HAP-1 (cell line): Measurements from ENCODE around the gene NUDT21.

Experiments used
- DNase-seq, 2 experiments: peaks; one replicate each; pipeline ENCODE4 v3.0.0-alpha.2; 2016 to 2020; ENCODE audit warnings: low spot score in 2 of 2
- H3K27me3 ChIP-seq: fragments of 250-450 bp; sonication (Bioruptor Pico); 2 replicates; pipeline ENCODE4 v1.5.1; 2020; ENCODE audit warnings: low read depth, mild to moderate bottlenecking, moderate library complexity
- H3K36me3 ChIP-seq: fragments of 250-450 bp; sonication (Bioruptor Pico); replicated peaks from 2 replicates; pipeline ENCODE4 v1.5.1; 2020; ENCODE audit warnings: mild to moderate bottlenecking
- H3K4me1 ChIP-seq: fragments of 250-450 bp; sonication (Bioruptor Pico); 2 replicates; pipeline ENCODE4 v1.5.1; 2020; ENCODE audit warnings: mild to moderate bottlenecking
- H3K4me3 ChIP-seq: fragments of 250-450 bp; sonication (Bioruptor Pico); 2 replicates; pipeline ENCODE4 v1.5.1; 2020; ENCODE audit warnings: mild to moderate bottlenecking, moderate library complexity
- H3K9me3 ChIP-seq: fragments of 250-450 bp; sonication (Bioruptor Pico); 2 replicates; pipeline ENCODE4 v1.5.1; 2020; ENCODE audit warnings: mild to moderate bottlenecking, moderate library complexity
- in situ Hi-C: fragments of 300-500 bp; cut with MboI; formaldehyde crosslinking; loops from 3 replicates; pipeline ENCODE4 v1.14.3; 2020; ENCODE audit warnings: low sequenced_read_pairs, inconsistent platforms, mixed read lengths

Gene NUDT21

DNA sequence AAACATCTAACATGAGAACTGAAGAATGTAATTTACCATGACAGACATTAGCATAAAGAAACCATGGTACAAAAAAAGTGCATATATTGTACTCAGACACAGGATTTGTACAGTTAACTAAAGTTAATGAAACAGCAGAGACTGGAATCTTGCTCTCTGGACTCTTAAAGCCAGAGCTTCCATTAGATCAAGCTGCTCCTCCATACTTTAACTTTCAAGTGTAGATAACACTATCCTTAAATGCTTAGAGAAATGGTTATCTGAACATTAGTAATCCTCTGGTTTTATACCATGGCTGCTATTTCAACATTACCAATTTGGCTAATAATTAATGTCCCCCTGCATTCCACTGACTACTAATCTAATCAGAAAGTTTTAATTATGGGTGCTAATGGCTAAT is 3.1 kb downstream of the NUDT21 start:
- Histone ChIP-seq H3K9me3 (no peaks in the 10 kb centered on the region), H3K36me3 (peaks cover 37% of the 10 kb centered on the region), H3K4me3 (no peak overlapping the region), H3K4me1 (peaks cover 27% of the 10 kb centered on the region), H3K27me3 (no peaks in the 10 kb centered on the region)
- in situ Hi-C loops: loop anchor here (25.0 kb wide), 1 partner anchor 89 kb away; no protein-coding TSS in a partner anchor
- DNase-seq: no peak

DNA sequence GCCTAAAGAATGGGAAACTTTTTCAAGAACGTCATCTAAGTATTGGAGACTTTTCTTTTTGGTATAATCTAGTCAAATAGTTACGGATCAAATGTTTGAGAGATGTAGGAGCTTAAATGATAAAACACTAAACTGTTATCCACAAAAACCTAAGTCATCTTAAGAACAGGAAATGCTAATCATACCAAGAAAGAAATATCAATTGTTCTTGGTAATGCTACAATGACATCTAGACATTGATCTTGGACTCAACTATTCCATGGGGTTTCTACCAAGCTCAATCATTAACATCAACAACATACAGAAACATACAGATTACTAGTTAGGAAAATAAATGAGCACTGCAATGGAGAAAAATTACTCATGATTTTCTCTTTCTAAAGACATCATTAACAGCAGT is 3.8 kb downstream of the NUDT21 start:
- in situ Hi-C loops: loop anchor here (25.0 kb wide), 1 partner anchor 90 kb away; no protein-coding TSS in a partner anchor
- Histone ChIP-seq H3K4me1 (peaks cover 23% of the 10 kb centered on the region), H3K4me3 (no peak overlapping the region), H3K9me3 (no peaks in the 10 kb centered on the region), H3K27me3 (no peaks in the 10 kb centered on the region), H3K36me3 (peaks cover 35% of the 10 kb centered on the region)
- no peak for DNase-seq

DNA sequence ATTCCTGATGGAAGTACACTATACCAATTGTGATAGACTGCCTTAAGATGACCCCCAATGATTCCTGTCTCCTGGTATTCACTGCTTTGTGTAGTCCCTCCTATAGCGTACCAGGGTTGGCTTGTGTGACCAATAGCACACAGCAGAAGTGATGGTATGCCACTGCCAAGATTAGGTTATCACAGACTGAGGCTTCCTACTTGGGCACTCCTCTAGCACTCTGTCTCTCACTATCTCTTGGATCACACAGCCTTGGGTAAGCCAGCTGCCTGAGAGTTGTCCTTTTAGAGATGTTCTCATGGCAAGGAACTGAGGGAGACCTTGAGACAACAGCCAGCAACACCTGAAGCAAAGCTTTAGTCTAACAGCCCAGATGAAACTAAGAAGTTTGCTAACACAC is 13.1 kb downstream of the NUDT21 start:
- H3K9me3 ChIP-seq: no peaks in the 10 kb centered on the region
- no peaks in the 10 kb centered on the region for H3K27me3 ChIP-seq
- no peaks in the 10 kb centered on the region for H3K4me1 ChIP-seq
- H3K4me3 ChIP-seq: no peak overlapping the region
- peaks cover 66% of the 10 kb centered on the region for H3K36me3 ChIP-seq
- in situ Hi-C loops: loop anchor here (25.0 kb wide), 1 partner anchor 99 kb away; no protein-coding TSS in a partner anchor
- DNase-seq: no peak

DNA sequence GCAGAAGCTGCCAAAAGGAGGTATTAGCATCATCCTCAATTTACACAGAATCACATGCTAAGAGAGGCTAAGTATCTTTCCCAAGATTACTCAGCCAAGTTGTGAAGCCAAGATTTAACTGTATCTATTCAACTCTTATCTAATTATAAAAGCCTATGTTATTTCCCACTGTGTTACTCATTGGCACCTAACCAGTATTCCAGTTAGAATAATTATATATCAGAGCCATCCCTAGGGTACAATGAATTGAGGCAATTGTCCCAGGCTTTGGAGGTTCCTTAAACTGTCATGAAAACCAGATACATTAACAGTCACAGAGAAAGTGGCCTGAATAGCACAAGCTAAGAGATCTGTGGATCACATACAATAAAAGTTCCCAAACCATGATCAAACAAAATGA is 14.9 kb downstream of the NUDT21 start:
- peaks cover 84% of the 10 kb centered on the region for H3K36me3 ChIP-seq
- in situ Hi-C loops: loop anchor here (25.0 kb wide), 1 partner anchor 101 kb away; no protein-coding TSS in a partner anchor

DNA sequence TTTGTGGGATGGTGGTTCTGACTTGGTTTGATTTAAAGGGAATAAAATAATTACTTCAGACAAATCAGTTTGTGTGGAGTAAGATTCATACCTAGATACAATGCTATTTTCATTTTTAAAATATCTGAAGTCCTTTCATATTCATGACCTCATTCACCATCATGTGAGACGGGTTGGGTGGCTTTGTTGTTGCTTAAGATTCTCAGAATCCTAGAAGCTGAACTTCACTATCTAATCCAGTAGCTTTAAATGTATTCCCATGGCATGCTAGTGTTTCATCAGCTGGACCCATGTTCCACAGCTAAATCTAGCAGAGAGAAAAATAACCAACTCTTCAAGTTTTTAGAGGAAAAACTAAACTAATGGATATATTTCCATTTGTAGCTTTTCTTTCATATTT is 23.0 kb downstream of the NUDT21 start:
- DNase-seq: no peak
- in situ Hi-C loops: loop anchor here (25.0 kb wide), 1 partner anchor 109 kb away; no protein-coding TSS in a partner anchor
- no peak overlapping the region for H3K4me3 ChIP-seq
- H3K4me1 ChIP-seq: peaks cover 16% of the 10 kb centered on the region
- H3K27me3 ChIP-seq: no peaks in the 10 kb centered on the region
- no peaks in the 10 kb centered on the region for H3K9me3 ChIP-seq
- H3K36me3 ChIP-seq: peaks cover 29% of the 10 kb centered on the region

More for the DNA sequence above, 14.9 kb downstream of the NUDT21 start:
- no peaks in the 10 kb centered on the region for H3K9me3 ChIP-seq
- H3K27me3 ChIP-seq: no peaks in the 10 kb centered on the region
- no peaks in the 10 kb centered on the region for H3K4me1 ChIP-seq
- H3K4me3 ChIP-seq: no peak overlapping the region
- no peak for DNase-seq

DNA sequence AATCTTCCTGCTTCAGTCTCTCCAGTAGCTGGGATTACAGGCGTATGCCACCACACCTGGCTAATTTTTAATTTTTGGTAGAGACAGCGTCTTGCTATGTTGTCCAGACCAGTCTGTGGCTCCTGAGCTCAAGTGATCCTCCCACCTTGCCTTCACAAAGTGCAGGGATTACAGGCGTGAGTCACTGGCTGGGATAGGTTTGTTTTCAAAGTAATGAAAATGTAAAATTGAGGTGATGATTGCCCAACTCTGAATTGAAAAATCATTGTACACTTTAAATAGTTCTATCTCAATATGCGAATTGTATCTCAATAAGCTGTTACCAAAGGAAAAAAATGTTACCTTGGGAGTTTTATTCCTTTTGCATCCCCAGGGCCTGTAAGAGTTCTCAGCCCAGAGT is 24.5 kb downstream of the NUDT21 start:
- peaks cover 13% of the 10 kb centered on the region for H3K36me3 ChIP-seq
- peaks cover 31% of the 10 kb centered on the region for H3K4me1 ChIP-seq
- H3K4me3 ChIP-seq: no peak overlapping the region
- in situ Hi-C loops: loop anchor here (25.0 kb wide), 1 partner anchor 111 kb away; no protein-coding TSS in a partner anchor
- DNase-seq: peak in 1 of 2 experiments; percentile 26
- no peaks in the 10 kb centered on the region for H3K27me3 ChIP-seq
- H3K9me3 ChIP-seq: no peaks in the 10 kb centered on the region

DNA sequence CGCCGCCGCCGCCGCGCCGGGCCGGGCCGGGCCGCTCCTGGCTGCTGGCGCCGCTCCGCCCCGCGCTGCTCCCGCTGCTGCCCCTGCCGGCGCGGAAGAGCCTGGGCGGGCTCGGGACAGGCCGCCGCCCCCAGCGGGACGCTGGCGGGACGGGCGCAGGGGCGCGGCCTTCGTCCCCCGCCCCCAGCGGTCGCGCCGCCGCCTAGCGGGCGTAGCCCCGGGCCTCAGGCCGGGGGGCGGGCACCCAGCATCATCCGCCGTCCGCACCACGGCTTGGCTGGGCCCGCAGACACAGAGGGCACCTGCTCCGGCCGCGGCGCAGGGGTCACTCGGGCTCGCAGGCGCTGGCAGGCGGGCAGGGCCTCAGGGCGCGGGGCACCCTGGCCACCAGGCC is 25.7 kb downstream of the NUDT21 start, which contains the start of gene AMFR:
TSS of gene AMFR (minus strand) at position 107 of the 394 bp plus-strand sequence. CDS start 218 bp downstream, outside the sequence.
- no peaks in the 10 kb centered on the region for H3K9me3 ChIP-seq
- H3K36me3 ChIP-seq: peaks cover 2% of the 10 kb centered on the region
- H3K4me1 ChIP-seq: peaks cover 39% of the 10 kb centered on the region
- in situ Hi-C loops: loop anchor here (25.0 kb wide), 1 partner anchor 112 kb away; no protein-coding TSS in a partner anchor
- H3K27me3 ChIP-seq: no peaks in the 10 kb centered on the region
- peak within 1 kb of the TSS; percentile 49 for H3K4me3 ChIP-seq
- DNase-seq: peak; percentile 73 to 75

DNA sequence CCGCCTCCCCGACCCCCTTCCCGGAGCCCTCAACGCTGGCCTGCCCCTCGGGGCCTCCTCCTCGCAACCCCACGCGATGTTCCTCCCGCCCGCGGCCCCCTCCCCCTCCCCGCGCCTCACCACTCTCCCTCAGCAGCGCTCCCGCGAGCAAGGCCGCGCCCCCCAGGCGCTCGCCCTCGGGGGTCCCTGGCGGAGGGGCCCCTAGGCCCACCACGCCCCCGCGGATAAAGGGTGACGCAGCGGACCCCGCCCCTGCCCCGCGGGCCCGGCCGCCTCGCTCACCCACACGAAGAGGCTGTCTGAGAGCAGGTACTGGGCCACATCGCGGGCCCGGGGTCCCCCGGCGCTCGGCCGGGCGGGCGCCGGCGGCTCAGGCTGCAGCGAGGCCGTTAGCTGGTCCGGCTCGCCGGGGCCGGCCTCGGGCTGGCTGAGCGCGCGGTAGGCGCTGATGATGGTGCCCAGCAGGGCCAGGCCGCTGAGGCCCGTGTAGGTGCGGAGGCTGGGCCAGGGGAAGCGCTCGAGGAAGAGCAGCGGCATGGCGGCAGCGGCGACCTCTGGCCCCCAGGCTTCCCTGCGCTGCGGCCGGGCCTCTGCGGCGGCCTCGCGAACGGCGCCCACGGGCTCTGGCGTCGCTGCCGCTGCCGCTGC is 26.2 kb downstream of the NUDT21 start:
- no peaks in the 10 kb centered on the region for H3K27me3 ChIP-seq
- in situ Hi-C loops: loop anchor here (25.0 kb wide), 1 partner anchor 112 kb away; no protein-coding TSS in a partner anchor
- H3K36me3 ChIP-seq: no peaks in the 10 kb centered on the region; the same call in 1 of the 2 replicates
- DNase-seq: peak in 1 of 2 experiments; percentile 63
- H3K4me3 ChIP-seq: peak overlapping the region; percentile 49
- H3K4me1 ChIP-seq: peaks cover 41% of the 10 kb centered on the region
- H3K9me3 ChIP-seq: no peaks in the 10 kb centered on the region

DNA sequence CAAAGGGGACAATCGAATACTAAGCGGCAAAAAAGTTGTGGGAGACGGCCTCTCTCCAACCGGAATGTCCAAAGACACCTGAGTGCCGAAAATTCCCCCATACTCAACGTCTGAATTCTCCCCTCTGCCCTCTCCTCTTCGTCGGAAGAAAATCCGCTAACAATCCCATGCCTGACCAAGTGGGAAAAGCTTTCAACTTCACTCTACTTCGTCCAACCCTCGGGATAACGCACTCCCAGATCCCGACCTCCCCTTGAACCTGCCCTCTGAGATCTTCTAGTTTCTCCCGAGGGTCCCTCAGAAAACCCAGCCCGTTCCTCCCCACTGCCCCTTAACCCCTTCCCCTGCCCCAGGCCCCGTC is 26.7 kb downstream of the NUDT21 start:
- Histone ChIP-seq H3K9me3 (no peaks in the 10 kb centered on the region), H3K36me3 (no peaks in the 10 kb centered on the region; the same call in 1 of the 2 replicates), H3K4me1 (peaks cover 41% of the 10 kb centered on the region), H3K4me3 (peak overlapping the region; percentile 49), H3K27me3 (no peaks in the 10 kb centered on the region)
- DNase-seq: peak in 1 of 2 experiments; percentile 17
- in situ Hi-C loops: no loop called here

DNA sequence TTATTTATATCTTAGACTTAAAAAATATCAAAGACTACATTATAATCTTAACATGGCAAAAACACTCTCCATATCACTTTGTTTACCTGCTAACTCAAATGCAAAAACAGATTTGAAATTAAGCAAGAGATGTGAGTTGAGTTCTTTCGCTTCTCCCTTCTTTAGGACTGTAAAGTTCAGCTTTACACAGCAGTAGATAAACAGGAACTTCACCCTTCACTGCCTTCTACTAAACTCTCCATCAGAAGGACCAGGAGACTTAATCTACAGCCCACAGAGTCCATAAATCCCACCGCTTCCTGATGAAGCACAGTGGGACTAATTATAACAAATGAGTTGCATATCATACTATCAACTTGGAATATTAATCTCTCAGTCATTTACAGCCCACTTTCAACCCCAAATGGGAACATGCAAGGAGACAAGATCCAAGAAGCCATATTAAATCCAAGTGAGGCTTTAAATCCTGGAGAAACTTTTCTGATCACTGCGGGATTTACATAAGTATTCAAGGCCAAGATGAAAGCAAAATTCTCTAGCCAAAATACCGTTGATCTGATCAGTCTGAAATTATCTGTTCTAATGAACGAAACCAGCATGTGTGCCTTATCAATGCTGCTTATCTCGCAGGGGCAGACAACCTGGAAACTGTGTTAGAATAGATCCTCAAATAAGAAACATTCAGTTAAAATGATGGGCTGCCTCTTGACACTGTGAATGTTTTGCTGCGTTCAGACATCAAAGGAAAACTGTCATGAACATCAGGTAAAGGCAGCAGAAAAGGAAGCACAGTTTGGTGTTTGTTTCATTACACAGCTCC is 27.3 kb downstream of the NUDT21 start:
- Histone ChIP-seq H3K9me3 (no peaks in the 10 kb centered on the region), H3K36me3 (no peaks in the 10 kb centered on the region; the same call in 1 of the 2 replicates), H3K4me3 (peak overlapping the region; percentile 49), H3K4me1 (peaks cover 41% of the 10 kb centered on the region), H3K27me3 (no peaks in the 10 kb centered on the region)
- no peak for DNase-seq
- in situ Hi-C loops: no loop called here

DNA sequence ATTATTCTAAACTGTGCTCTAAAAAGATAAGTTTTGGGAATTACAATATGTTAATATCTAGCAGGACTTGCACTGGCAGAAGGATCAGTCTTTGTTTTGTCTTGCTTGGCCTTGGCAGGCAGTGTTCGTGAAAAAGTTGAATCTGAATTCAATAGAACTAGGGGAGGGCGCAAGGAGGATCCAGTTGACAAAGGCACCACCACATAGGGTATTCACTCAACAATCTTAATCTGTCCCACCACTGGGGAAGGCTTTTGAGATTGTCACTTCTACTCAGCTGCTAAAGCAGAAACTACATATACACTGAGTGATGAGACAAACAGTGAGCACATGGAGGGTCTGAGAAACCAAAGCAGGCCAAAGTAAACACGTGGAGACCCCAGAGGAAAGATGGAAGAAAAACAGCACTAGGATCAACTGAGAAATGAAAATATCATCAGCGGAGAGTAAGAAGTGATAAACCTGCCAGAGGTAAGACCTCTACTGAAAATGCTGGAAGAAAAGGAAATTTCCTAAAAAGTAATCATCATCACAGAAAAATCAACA is 28.2 kb downstream of the NUDT21 start:
- DNase-seq: peak; percentile 56 to 58
- Histone ChIP-seq H3K4me3 (peak overlapping the region; percentile 49), H3K9me3 (no peaks in the 10 kb centered on the region), H3K4me1 (peaks cover 41% of the 10 kb centered on the region), H3K27me3 (no peaks in the 10 kb centered on the region), H3K36me3 (no peaks in the 10 kb centered on the region; the same call in 1 of the 2 replicates)
- in situ Hi-C loops: no loop called here

DNA sequence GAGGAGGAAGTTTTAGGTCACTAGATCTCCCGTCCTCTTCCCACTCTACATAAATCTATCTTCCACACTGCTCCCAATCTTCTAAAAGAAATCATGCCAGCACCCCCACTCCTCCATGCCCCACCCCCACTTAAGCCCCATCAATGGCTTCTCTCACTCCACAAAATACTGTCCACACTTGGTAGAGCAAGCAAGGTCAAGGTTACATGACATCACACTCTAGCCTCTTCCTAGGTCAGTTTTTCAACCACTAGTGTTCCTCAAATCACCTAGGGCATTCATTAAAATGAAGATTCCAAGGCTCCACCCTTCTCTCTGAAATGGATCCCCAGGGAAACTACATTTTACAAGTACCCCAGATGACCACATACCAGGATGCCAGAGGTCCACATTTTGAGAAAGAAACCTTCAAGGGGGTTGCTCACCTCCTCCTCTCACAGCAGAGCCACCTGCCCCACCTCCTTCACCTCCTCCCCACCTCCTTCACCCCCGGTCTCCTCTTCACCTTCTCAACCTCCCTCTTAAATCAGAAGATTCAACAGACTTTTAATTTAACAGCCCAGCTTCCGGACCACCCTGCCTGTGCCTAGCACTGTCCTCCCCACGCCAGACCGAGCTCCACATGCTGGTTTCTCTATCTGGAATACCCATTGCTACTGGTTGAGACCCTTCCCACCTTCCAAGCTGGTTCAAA is 29.0 kb downstream of the NUDT21 start:
- in situ Hi-C loops: no loop called here
- Histone ChIP-seq H3K9me3 (no peaks in the 10 kb centered on the region), H3K4me3 (no peak overlapping the region), H3K36me3 (no peaks in the 10 kb centered on the region; the same call in 1 of the 2 replicates), H3K4me1 (peaks cover 44% of the 10 kb centered on the region), H3K27me3 (no peaks in the 10 kb centered on the region)
- no peak for DNase-seq

DNA sequence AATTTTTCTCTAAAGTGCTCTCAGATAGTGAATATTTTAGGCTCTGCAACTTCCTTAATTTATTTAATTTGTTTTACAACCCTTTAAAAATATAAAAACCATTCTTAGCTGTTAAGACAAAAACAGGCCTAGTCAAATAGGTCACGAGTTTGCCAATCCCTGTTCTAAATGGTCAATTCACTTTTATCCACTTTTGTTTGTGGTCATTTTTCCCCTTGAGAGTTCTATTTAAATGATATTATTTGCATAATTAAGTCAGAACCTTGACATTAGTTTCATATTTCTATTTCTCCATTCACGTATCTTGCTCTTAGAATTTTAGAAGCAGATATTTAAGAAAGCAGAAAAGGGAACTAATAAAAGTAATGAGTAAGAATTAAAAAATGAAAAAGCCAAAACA is 29.8 kb downstream of the NUDT21 start:
- Histone ChIP-seq H3K9me3 (no peaks in the 10 kb centered on the region), H3K4me1 (peaks cover 39% of the 10 kb centered on the region)
- no peak for DNase-seq

More for the DNA sequence above, 29.8 kb downstream of the NUDT21 start:
- no peaks in the 10 kb centered on the region for H3K27me3 ChIP-seq
- in situ Hi-C loops: no loop called here
- no peak overlapping the region for H3K4me3 ChIP-seq
- H3K36me3 ChIP-seq: no peaks in the 10 kb centered on the region
